Islet precursor cell (in vitro differentiated cells): ENCODE measurements around the gene SLC26A3.
"Not testable (repeated sequence)": the region's sequence is repeated elsewhere in the genome, so short reads cannot be mapped to it uniquely, and the experiment has no call there.

Source experiments
- DNase-seq: peaks from one replicate; pipeline ENCODE4 v3.0.0-alpha.2; 2018

Gene SLC26A3

DNA sequence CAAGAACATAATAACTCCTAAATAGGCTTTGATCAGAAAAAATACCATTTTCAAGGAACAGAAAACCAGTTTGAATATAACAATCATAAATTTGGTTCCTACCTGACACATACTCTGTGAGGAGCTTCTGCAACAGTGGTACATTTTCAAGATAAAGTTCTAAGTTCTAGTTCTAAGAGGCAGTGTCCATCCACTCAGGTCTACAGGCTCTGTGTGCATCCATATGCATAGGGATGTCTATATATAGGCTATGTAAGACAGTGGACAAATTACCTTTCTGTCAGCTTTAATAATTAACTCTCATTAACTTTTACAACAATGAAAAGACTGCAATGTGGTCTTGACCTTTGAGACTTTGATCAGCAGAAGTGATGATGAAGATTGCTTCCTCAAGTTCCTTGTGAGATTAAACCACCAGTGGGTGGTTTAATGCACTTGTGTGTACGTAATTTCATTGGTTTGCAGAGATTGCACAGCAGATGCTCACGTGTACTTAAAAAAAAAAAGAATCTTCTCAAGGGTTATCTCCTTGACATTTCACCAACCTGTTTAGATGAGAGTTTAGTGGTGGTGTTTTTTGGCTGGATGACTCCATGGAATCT is at the start of gene SLC26A3:
Gene SLC26A3, minus strand, starts transcription at position 215 of the 602 bp plus-strand sequence. CDS start 8,714 bp downstream, outside the sequence.
- DNase-seq, result no peak

GRCh38 chr7:107850643-107851042 is 47.6 kb upstream of the SLC26A3 start:
- no peak for DNase-seq

- no peak for DNase-seq
Measured at GRCh38 chr7:107850216-107850615, 47.2 kb upstream of the SLC26A3 start.

- DNase-seq, result not testable (repeated sequence)
Measured at GRCh38 chr7:107848211-107848610, 45.2 kb upstream of the SLC26A3 start.

DNA sequence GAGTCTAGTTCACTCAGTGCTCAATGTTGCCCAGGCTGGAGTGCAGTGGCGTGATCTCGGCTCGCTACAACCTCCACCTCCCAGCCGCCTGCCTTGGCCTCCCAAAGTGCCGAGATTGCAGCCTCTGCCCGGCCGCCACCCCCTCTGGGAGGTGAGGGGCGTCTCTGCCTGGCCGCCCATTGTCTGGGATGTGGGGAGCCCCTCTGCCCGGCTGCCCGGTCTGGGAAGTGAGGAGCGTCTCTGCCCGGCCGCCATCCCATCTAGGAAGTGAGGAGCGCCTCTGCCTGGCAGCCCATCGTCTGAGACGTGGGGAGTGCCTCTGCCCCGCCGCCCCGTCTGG is 44.8 kb upstream of the SLC26A3 start:
- DNase-seq, result not testable (repeated sequence)

DNA sequence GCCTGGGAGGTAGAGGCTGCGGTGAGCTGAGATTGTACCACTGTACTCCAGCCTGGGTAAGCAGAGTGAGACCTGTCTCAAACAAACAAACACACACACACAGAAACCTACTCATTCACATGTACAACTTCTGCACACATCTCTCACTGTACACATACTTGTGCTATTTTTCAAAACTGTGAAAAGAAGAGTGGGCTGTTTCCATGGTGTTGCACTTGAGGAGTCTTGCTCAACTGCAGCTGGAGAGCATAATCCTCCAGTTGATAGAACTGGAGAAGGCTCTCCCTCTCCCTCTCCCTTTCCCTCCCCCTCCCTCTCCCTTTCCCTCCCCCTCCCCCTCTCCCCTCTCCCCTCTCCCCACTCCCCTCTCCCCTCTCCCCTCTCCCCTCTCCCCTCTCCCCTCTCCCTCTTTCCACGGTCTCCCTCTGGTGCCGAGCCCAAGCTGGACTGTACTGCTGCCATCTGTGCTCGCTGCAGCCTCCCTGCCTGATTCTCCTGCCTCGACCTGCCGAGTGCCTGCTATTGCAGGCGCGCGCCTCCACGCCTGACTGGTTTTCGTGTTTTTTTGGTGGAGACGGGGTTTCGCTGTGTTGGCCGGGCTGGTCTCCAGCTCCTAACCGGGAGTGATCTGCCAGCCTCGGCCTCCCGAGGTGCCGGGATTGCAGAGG is 44.3 kb upstream of the SLC26A3 start:
- no peak for DNase-seq

- DNase-seq, result no peak
Measured at GRCh38 chr7:107846324-107846723, 43.3 kb upstream of the SLC26A3 start.

DNA sequence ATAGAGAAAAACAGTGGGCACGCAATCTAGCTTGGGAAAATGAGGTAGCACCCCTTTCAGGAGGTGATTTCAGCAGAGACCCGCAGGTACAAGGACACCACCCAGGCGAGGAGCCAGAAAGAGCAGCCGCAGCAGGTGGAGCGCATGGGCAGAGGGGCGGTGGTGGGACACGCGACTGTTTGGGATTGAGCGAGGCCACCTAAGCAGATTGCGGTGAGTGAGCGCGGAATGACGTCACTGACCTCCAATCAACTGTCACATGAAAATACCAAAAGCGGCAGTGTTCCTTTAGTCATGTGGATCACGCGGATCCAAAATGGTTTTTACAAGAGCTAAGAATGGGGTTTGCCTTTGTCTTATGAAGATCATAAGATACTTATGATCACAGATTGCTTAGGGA is 40.2 kb upstream of the SLC26A3 start:
- DNase-seq, result no peak

DNA sequence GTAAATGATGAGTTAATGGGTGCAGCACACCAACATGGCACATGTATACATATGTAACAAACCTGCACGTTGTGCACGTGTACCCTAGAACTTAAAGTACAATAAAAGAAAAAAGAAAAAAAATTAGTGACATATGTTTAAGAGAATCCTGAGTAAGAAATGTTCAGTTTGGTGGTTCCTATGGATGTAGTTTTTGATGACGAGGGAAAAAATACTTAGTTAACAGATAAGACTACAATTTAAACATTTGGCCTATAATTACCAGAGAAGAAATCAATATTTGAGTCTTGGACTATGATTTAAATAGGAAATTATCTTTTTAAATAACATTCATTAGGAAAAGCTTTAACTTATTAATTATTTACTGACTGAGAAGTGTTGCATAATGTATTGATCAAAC is 39.2 kb upstream of the SLC26A3 start:
- DNase-seq, result no peak

- DNase-seq, result no peak
Measured at GRCh38 chr7:107838816-107839565, 36.0 kb upstream of the SLC26A3 start.

DNA sequence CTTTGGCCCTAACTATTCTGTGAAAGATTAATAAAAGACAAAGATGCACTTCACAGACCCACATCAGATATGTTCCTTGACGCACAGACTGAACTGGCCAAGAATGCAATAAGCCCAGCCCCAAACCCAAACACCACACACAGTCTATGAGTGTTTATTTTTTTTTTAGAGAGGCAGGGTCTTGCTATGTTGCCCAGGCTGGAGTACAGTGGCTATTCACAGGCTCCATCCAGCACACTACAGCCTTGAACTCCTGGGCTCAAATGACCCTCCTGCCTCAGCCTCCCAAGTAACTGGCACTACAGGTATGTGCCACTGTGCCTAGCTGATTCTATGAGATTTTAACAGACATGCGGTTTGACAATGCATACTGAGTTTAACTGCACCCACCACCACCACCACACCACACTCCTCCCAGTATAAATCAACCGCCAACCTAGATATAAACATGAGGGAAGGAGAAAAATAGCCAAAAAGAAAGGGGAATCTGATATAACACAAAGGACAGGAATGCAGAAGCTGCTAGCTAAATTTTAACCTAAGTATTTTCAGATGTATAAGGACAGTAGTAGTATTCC is 35.1 kb upstream of the SLC26A3 start:
- DNase-seq, result no peak

DNA sequence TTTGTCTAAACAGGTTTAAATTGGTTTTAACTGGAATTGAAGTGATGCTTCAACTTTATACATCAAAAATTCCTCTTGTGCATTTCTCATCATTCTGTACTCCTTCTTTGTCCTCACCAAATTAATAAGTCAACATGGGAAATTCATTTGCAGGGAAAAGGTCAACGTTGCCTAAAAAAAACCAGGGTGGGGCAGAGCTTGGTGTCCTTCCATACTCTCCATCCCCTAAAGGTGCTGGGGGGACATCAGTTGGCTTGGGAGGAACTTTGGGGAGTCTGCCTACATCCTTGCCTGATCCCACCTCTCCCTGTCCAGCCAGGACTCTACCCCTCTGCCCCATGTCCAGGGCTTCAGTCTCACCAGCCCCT is 34.1 kb upstream of the SLC26A3 start:
- DNase-seq, result no peak

GRCh38 chr7:107836237-107837144 is 33.5 kb upstream of the SLC26A3 start:
- no peak for DNase-seq

GRCh38 chr7:107834401-107834800 is 31.4 kb upstream of the SLC26A3 start:
- DNase-seq, result no peak

GRCh38 chr7:107833684-107834106 is 30.7 kb upstream of the SLC26A3 start:
- no peak for DNase-seq

GRCh38 chr7:107830420-107830819 is 27.4 kb upstream of the SLC26A3 start:
- no peak for DNase-seq

DNA sequence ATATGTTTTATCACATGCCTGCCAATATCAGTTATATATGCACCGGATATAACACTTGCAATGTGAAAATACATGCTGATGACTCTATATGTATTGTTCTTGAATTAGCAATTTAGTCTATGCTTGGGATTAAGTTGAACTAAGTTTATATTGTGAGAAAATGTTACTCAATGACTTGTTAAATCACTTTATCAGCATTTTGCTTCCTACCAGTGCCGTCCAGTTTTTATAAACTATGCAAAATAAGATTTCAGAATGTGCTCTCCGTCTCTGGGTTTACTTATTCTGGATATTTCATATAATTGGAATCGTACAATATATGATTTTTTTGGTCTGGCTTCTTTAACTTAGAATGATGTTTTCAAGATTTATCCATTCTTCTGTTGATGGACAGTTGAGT is 25.5 kb upstream of the SLC26A3 start:
- DNase-seq, result no peak

GRCh38 chr7:107827501-107827900 is 24.5 kb upstream of the SLC26A3 start:
- no peak for DNase-seq

GRCh38 chr7:107826451-107826850 is 23.4 kb upstream of the SLC26A3 start:
- no peak for DNase-seq

DNA sequence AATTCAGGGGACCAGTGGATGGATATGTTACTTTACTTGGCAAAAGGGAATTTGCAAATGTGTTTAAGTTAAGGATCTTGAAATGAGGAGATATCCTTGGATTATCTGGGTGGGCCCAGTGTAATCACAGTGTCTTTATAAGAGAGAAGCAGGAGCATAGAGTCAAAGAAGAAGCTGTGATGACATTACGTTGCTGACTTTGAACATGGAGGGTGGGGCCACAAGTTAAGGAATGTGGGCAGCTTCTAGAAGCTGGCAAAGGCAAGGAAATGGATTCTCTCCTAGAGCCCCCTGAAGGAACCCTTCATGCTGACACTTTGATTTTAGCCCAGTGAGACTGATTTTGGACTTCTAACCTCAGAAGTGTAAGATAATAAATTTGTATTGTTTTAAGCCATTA is 21.8 kb upstream of the SLC26A3 start:
- no peak for DNase-seq

GRCh38 chr7:107818622-107819021 is 15.6 kb upstream of the SLC26A3 start:
- no peak for DNase-seq

GRCh38 chr7:107816011-107816566 is 13.1 kb upstream of the SLC26A3 start:
- no peak for DNase-seq
